RCC 7860 (cell line): ENCODE measurements around the gene SMYD3.

ENCODE experiments used
- DNase-seq: peaks from one replicate; pipeline ENCODE4 v3.0.0-alpha.2; 2015; ENCODE audit warnings: low spot score
- FAIRE-seq: peaks from 2 replicates; lab custom pipeline; 2012; peaks lifted over from hg19 to GRCh38; lab: Jason Lieb, UNC

Gene SMYD3

GRCh38 chr1:246122071-246122470 lies 385.0 kb downstream of the SMYD3 start:
- FAIRE-seq = no peak
- DNase-seq = no peak

GRCh38 chr1:246121533-246121932 lies 385.5 kb downstream of the SMYD3 start:
- DNase-seq (no peak), FAIRE-seq (no peak)

GRCh38 chr1:246117066-246117791 lies 389.9 kb downstream of the SMYD3 start:
- FAIRE-seq (peak; percentile 24), DNase-seq (peak; percentile 22)

GRCh38 chr1:246114369-246114768 lies 392.7 kb downstream of the SMYD3 start:
- FAIRE-seq (no peak), DNase-seq (no peak)

- DNase-seq (no peak), FAIRE-seq (no peak)
Measured at GRCh38 chr1:246113555-246114095, 393.5 kb downstream of the SMYD3 start.

GRCh38 chr1:246111570-246111969 lies 395.5 kb downstream of the SMYD3 start:
- no peak for DNase-seq
- no peak for FAIRE-seq

- DNase-seq = no peak
- FAIRE-seq = no peak
Measured at GRCh38 chr1:246110343-246111219, 396.5 kb downstream of the SMYD3 start.

- DNase-seq = no peak
- no peak for FAIRE-seq
Measured at GRCh38 chr1:246108278-246108925, 398.7 kb downstream of the SMYD3 start.

GRCh38 chr1:246107516-246108277 lies 399.4 kb downstream of the SMYD3 start:
- FAIRE-seq (no peak), DNase-seq (peak; percentile 21)

GRCh38 chr1:246106342-246106763 lies 400.7 kb downstream of the SMYD3 start:
- DNase-seq = no peak

GRCh38 chr1:246104927-246105326 lies 402.2 kb downstream of the SMYD3 start:
- FAIRE-seq (no peak), DNase-seq (no peak)

More at GRCh38 chr1:246106342-246106763, 400.7 kb downstream of the SMYD3 start:
- no peak for FAIRE-seq

- FAIRE-seq = no peak
Measured at GRCh38 chr1:246099570-246099969, 407.5 kb downstream of the SMYD3 start.

GRCh38 chr1:246096356-246096755 lies 410.7 kb downstream of the SMYD3 start:
- DNase-seq (no peak), FAIRE-seq (no peak)

More at GRCh38 chr1:246099570-246099969, 407.5 kb downstream of the SMYD3 start:
- DNase-seq = no peak

- FAIRE-seq (no peak), DNase-seq (no peak)
Measured at GRCh38 chr1:246095443-246095842, 411.6 kb downstream of the SMYD3 start.

- DNase-seq = no peak
- FAIRE-seq = no peak
Measured at GRCh38 chr1:246093230-246093629, 413.8 kb downstream of the SMYD3 start.

GRCh38 chr1:246092136-246092535 lies 414.9 kb downstream of the SMYD3 start:
- DNase-seq (no peak), FAIRE-seq (no peak)

GRCh38 chr1:246091477-246091876 lies 415.6 kb downstream of the SMYD3 start:
- DNase-seq = no peak
- no peak for FAIRE-seq

GRCh38 chr1:246086191-246086590 lies 420.9 kb downstream of the SMYD3 start:
- no peak for FAIRE-seq
- no peak for DNase-seq

- FAIRE-seq = no peak
- DNase-seq = no peak
Measured at GRCh38 chr1:246083416-246083815, 423.7 kb downstream of the SMYD3 start.
